ENCODE measurements around the gene TRAT1. TPM values are rescaled to one million over a fixed set of nuclear protein-coding genes. Genes with fewer than 3 reads are reported as not detected.
A peak's percentile ranks its signal among the peaks of the same experiment; 100 is the strongest.

TRAT1 gene
- total and polyA plus RNA-seq, 2 experiments from 2014 or later, result not detected

GRCh38 chr3:108861401-108861800, 38.8 kb downstream of the TRAT1 start:
- DNase-seq (ENCODE audit: low read depth in 1 of 2, low spot score in 1 of 2), result no peak
- H3K36me3 ChIP-seq, result no peaks in the 10 kb centered on the region
- no peak for TF ChIP-seq CTCF (IDR thresholded peaks at IDR 0.05; ENCODE audit: low read depth, low read length)
- no peaks in the 10 kb centered on the region for H3K27me3 ChIP-seq
- H3K4me1 ChIP-seq (ENCODE audit: low read depth), result no peaks in the 10 kb centered on the region
- no peaks in the 10 kb centered on the region for H3K9me3 ChIP-seq (ENCODE audit: low read depth)
- H3K4me3 ChIP-seq, result no peak overlapping the region
- H3K27ac ChIP-seq, result no peak overlapping the region

- H3K36me3 ChIP-seq, result no peaks in the 10 kb centered on the region
- no peaks in the 10 kb centered on the region for H3K27me3 ChIP-seq
- no peaks in the 10 kb centered on the region for H3K4me1 ChIP-seq (ENCODE audit: low read depth)
- DNase-seq (ENCODE audit: low read depth in 1 of 2, low spot score in 1 of 2), result peak in 1 of 2 donors; percentile 57
- no peaks in the 10 kb centered on the region for H3K9me3 ChIP-seq (ENCODE audit: low read depth)
- TF ChIP-seq CTCF (IDR thresholded peaks at IDR 0.05; ENCODE audit: low read depth, low read length), result no peak
- no peak overlapping the region for H3K4me3 ChIP-seq
- H3K27ac ChIP-seq, result no peak overlapping the region
Observed at GRCh38 chr3:108862865-108863798, 40.5 kb downstream of the TRAT1 start.

GRCh38 chr3:108863799-108864135, 41.2 kb downstream of the TRAT1 start:
- Histone ChIP-seq H3K27ac (no peak overlapping the region), H3K36me3 (no peaks in the 10 kb centered on the region), H3K9me3 (ENCODE audit: low read depth) (no peaks in the 10 kb centered on the region), H3K4me3 (no peak overlapping the region), H3K4me1 (ENCODE audit: low read depth) (no peaks in the 10 kb centered on the region), H3K27me3 (no peaks in the 10 kb centered on the region)
- DNase-seq (ENCODE audit: low read depth in 1 of 2, low spot score in 1 of 2), result no peak
- no peak for TF ChIP-seq CTCF (IDR thresholded peaks at IDR 0.05; ENCODE audit: low read depth, low read length)

- no peak for DNase-seq (ENCODE audit: low read depth in 1 of 2, low spot score in 1 of 2)
- TF ChIP-seq CTCF (IDR thresholded peaks at IDR 0.05; ENCODE audit: low read depth, low read length), result no peak
- H3K9me3 ChIP-seq (ENCODE audit: low read depth), result no peaks in the 10 kb centered on the region
- H3K4me1 ChIP-seq (ENCODE audit: low read depth), result no peaks in the 10 kb centered on the region
- no peak overlapping the region for H3K27ac ChIP-seq
- no peaks in the 10 kb centered on the region for H3K27me3 ChIP-seq
- no peak overlapping the region for H3K4me3 ChIP-seq
- H3K36me3 ChIP-seq, result no peaks in the 10 kb centered on the region
Observed at GRCh38 chr3:108877901-108878300, 55.3 kb downstream of the TRAT1 start.

- H3K9me3 ChIP-seq (ENCODE audit: low read depth), result no peaks in the 10 kb centered on the region
- TF ChIP-seq CTCF (IDR thresholded peaks at IDR 0.05; ENCODE audit: low read depth, low read length), result no peak
- no peaks in the 10 kb centered on the region for H3K27me3 ChIP-seq
- no peak overlapping the region for H3K27ac ChIP-seq
- no peak for DNase-seq (ENCODE audit: low read depth in 1 of 2, low spot score in 1 of 2)
- H3K36me3 ChIP-seq, result no peaks in the 10 kb centered on the region
- no peak overlapping the region for H3K4me3 ChIP-seq
- H3K4me1 ChIP-seq (ENCODE audit: low read depth), result no peaks in the 10 kb centered on the region
Observed at GRCh38 chr3:108879915-108880314, 57.3 kb downstream of the TRAT1 start.

All from cardiac muscle cell (in vitro differentiated cells and primary cell).